Lower leg skin (tissue), 3 donors: ENCODE measurements around the gene PDE1C.

Experiments
- CTCF ChIP-seq, 3 donors: fragments of 450-650 bp; IDR thresholded peaks; one replicate each; pipeline ENCODE4 v1.5.1; 2016; ENCODE audit warnings: antibody characterized with exemption in 3 of 3, mild to moderate bottlenecking in 3 of 3, moderate library complexity in 2 of 3
- POLR2A ChIP-seq, 2 donors: fragments of 450-650 bp; IDR thresholded peaks; one replicate each; pipeline ENCODE4 v1.6.1; 2016 to 2017; ENCODE audit warnings: antibody characterized with exemption in 2 of 2, mild to moderate bottlenecking in 1 of 2, moderate library complexity in 1 of 2

DNA sequence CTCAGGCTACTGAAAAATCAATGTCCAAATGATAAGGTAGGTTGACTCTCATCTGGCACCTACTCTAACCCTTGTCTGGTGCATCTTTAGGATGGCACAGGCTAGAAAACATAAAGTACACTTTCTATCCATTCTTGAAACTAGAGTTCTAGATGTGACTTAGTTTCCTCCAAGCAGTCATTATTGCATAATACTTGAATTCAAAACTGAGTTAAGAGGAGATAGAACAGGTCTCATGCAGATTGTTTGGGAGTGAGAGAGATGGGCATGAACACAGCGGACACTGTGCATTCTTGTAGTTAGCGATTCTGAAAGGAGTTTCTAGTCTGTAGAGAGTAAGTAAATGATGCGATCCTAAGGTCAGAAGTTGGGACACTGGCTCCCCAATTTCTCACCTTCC, 149.2 kb downstream of the PDE1C start:
- TF ChIP-seq CTCF (IDR thresholded peaks at IDR 0.05) (no peak), POLR2A (IDR thresholded peaks at IDR 0.05) (no peak)
